Measurements from ENCODE around the gene ZNF3. TPM values are rescaled to one million over a fixed set of nuclear protein-coding genes. Genes with fewer than 3 reads are reported as not detected.

Gene ZNF3
- polyA plus RNA-seq, 1 donor (not counting 4 experiments of a cell fraction or from before 2014, with no cell fraction given): 16.8 TPM

GRCh38 chr7:100029596-100029995, 51.9 kb downstream of the ZNF3 start:
- H2AFZ ChIP-seq (ENCODE audit: control insufficient read depth, low read length): no peak overlapping the region
- H3K27me3 ChIP-seq (ENCODE audit: control insufficient read depth, extremely low read depth, insufficient read depth, low read length): no peaks in the 10 kb centered on the region
- dilution Hi-C loops (cut with MboI; ENCODE audit: extremely low pct_ligation_motif_present, low sequenced_read_pairs): no loop called here
- no peak overlapping the region for H3K4me3 ChIP-seq (ENCODE audit: control insufficient read depth in 2 of 3, extremely low read depth in 1 of 3, insufficient read depth in 2 of 3, low read depth in 1 of 3, low read length in 3 of 3)
- H3K9ac ChIP-seq (ENCODE audit: control insufficient read depth, extremely low read depth, insufficient read depth, low read length): peak overlapping the region; percentile 24
- no peaks in the 10 kb centered on the region for H3K9me3 ChIP-seq (ENCODE audit: control insufficient read depth, low read depth, low read length)
- no peaks in the 10 kb centered on the region for H4K20me1 ChIP-seq (ENCODE audit: control insufficient read depth, extremely low read depth, insufficient read depth, low read length)
- H3K79me2 ChIP-seq (ENCODE audit: control insufficient read depth, insufficient read depth, low read length): peaks cover 2% of the 10 kb centered on the region
- DNase-seq (ENCODE audit: low read depth, low spot score) (no peak), FAIRE-seq (peak; percentile 34)
- H3K4me2 ChIP-seq (ENCODE audit: control insufficient read depth, extremely low read depth, insufficient read depth, low read depth, low read length): peak overlapping the region; percentile 7
- peaks cover 34% of the 10 kb centered on the region for H3K4me1 ChIP-seq (ENCODE audit: control insufficient read depth, extremely low read depth, insufficient read depth, low read length)
- peak overlapping the region; percentile 37 for H3K27ac ChIP-seq (ENCODE audit: control insufficient read depth, insufficient read depth, low read length)
- no peaks in the 10 kb centered on the region for H3K9me1 ChIP-seq (ENCODE audit: control insufficient read depth, extremely low read depth, insufficient read depth, low read length)
- TF ChIP-seq, protein P1, sequence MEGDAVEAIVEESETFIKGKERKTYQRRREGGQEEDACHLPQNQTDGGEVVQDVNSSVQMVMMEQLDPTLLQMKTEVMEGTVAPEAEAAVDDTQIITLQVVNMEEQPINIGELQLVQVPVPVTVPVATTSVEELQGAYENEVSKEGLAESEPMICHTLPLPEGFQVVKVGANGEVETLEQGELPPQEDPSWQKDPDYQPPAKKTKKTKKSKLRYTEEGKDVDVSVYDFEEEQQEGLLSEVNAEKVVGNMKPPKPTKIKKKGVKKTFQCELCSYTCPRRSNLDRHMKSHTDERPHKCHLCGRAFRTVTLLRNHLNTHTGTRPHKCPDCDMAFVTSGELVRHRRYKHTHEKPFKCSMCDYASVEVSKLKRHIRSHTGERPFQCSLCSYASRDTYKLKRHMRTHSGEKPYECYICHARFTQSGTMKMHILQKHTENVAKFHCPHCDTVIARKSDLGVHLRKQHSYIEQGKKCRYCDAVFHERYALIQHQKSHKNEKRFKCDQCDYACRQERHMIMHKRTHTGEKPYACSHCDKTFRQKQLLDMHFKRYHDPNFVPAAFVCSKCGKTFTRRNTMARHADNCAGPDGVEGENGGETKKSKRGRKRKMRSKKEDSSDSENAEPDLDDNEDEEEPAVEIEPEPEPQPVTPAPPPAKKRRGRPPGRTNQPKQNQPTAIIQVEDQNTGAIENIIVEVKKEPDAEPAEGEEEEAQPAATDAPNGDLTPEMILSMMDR (optimal IDR thresholded peaks at IDR 0.05 in 1 of 3, IDR thresholded peaks at IDR 0.05 in 1 of 3, conservative IDR thresholded peaks at IDR 0.05 in 1 of 3; ENCODE audit: extremely low read depth in 1 of 3, insufficient read depth in 2 of 3, low read length in 3 of 3): no peak
- no peak for TF ChIP-seq EZH2 (IDR thresholded peaks at IDR 0.05; ENCODE audit: low read length)
- H3K36me3 ChIP-seq (ENCODE audit: control insufficient read depth in 2 of 2, extremely low read depth in 1 of 2, insufficient read depth in 2 of 2, low read length in 2 of 2): peaks cover 38 to 39% of the 10 kb centered on the region in 2 experiments

DNA sequence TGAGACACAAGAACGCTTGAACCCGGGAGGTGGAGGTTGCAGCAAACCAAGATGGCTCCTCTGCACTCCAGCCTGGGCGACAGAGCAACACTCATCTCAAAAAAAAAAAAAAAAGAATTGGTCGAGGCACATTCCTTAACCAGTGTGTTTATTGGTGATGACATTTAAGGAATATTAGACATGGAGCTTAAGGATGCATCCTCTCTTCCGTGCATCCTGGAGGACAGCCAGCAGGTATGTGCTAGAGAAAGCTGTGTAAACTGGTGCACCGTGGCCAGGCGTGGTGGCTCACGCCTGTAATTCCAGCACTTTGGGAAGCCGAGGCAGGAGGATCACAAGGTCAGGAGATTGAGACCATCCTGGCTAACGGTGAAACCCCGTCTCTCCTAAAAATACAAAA, 54.3 kb downstream of the ZNF3 start:
- Histone ChIP-seq H3K36me3 (ENCODE audit: control insufficient read depth in 2 of 2, extremely low read depth in 1 of 2, insufficient read depth in 2 of 2, low read length in 2 of 2) (peaks cover 33 to 37% of the 10 kb centered on the region in 2 experiments), H3K27me3 (ENCODE audit: control insufficient read depth, extremely low read depth, insufficient read depth, low read length) (no peaks in the 10 kb centered on the region), H3K4me1 (ENCODE audit: control insufficient read depth, extremely low read depth, insufficient read depth, low read length) (peaks cover 52% of the 10 kb centered on the region), H3K9me3 (ENCODE audit: control insufficient read depth, low read depth, low read length) (no peaks in the 10 kb centered on the region), H3K27ac (ENCODE audit: control insufficient read depth, insufficient read depth, low read length) (peak overlapping the region; percentile 34), H3K4me3 (ENCODE audit: control insufficient read depth in 2 of 3, extremely low read depth in 1 of 3, insufficient read depth in 2 of 3, low read depth in 1 of 3, low read length in 3 of 3) (no peak overlapping the region), H3K4me2 (ENCODE audit: control insufficient read depth, extremely low read depth, insufficient read depth, low read depth, low read length) (peak overlapping the region; percentile 52), H4K20me1 (ENCODE audit: control insufficient read depth, extremely low read depth, insufficient read depth, low read length) (no peaks in the 10 kb centered on the region), H3K9me1 (ENCODE audit: control insufficient read depth, extremely low read depth, insufficient read depth, low read length) (no peaks in the 10 kb centered on the region), H3K9ac (ENCODE audit: control insufficient read depth, extremely low read depth, insufficient read depth, low read length) (no peak overlapping the region), H3K79me2 (ENCODE audit: control insufficient read depth, insufficient read depth, low read length) (peaks cover 16% of the 10 kb centered on the region), H2AFZ (ENCODE audit: control insufficient read depth, low read length) (no peak overlapping the region)
- DNase-seq (ENCODE audit: low read depth, low spot score) (no peak), FAIRE-seq (no peak)
- TF ChIP-seq EZH2 (IDR thresholded peaks at IDR 0.05; ENCODE audit: low read length): no peak
- TF ChIP-seq, protein P1 (optimal IDR thresholded peaks at IDR 0.05 in 1 of 3, IDR thresholded peaks at IDR 0.05 in 1 of 3, conservative IDR thresholded peaks at IDR 0.05 in 1 of 3; ENCODE audit: extremely low read depth in 1 of 3, insufficient read depth in 2 of 3, low read length in 3 of 3): no peak
- dilution Hi-C loops (cut with MboI; ENCODE audit: extremely low pct_ligation_motif_present, low sequenced_read_pairs): no loop called here

All from keratinocyte (primary cell).